ENCODE results near the gene PRELID3B. TPM values are rescaled to one million over a fixed set of nuclear protein-coding genes. Genes with fewer than 3 reads are reported as not detected.

PRELID3B gene
- total and polyA plus RNA-seq, 2 of the 8 experiments (the other 6 are each of a cell fraction or from before 2014, with no cell fraction given), result 8.1 to 50.5 TPM

GRCh38 chr20:58989196-58989595 is 53.4 kb downstream of the PRELID3B start (continued):
- TF ChIP-seq BCL11A (IDR thresholded peaks at IDR 0.05; ENCODE audit: low read depth in 2 of 2, low read length in 2 of 2), result no peak
- TF ChIP-seq TEAD4 (IDR thresholded peaks at IDR 0.05; ENCODE audit: low read depth, low read length), result no peak
- TF ChIP-seq CREB1 (IDR thresholded peaks at IDR 0.05), result no peak
- no peak for TF ChIP-seq SAP30 (IDR thresholded peaks at IDR 0.05; ENCODE audit: insufficient read depth, insufficient replicate concordance, low read length)
- no peak for TF ChIP-seq E2F6 (IDR thresholded peaks at IDR 0.05)
- TF ChIP-seq BRCA1 (IDR thresholded peaks at IDR 0.05; ENCODE audit: low read depth, low read length), result no peak
- no peak for TF ChIP-seq EP300 (IDR thresholded peaks at IDR 0.05; ENCODE audit: borderline replicate concordance in 1 of 2, low read depth in 2 of 2, low read length in 2 of 2)
- no peak for TF ChIP-seq ASH2L (IDR thresholded peaks at IDR 0.05; ENCODE audit: low read length)
- no peak for TF ChIP-seq SIN3A (conservative IDR thresholded peaks at IDR 0.05 in 1 of 2, IDR thresholded peaks at IDR 0.05 in 1 of 2; ENCODE audit: low read depth in 1 of 2, low read length in 2 of 2)
